NT2/D1 (cell line): Measurements from ENCODE around the gene HHATL.

Experiments
- DNase-seq: peaks from one replicate; pipeline ENCODE4 v3.0.0-alpha.2; 2011; ENCODE audit warnings: low read depth, low spot score
- H3K27me3 ChIP-seq: 2 replicates; pipeline ENCODE4 v1.6.0; 2011; ENCODE audit warnings: mild to moderate bottlenecking; ENCODE audit not compliant: insufficient read length, insufficient read depth
- H3K36me3 ChIP-seq: 2 replicates; pipeline ENCODE4 v1.6.1; 2011; ENCODE audit warnings: mild to moderate bottlenecking, low read length, mixed read lengths; ENCODE audit not compliant: insufficient read depth, insufficient read length
- H3K4me1 ChIP-seq: 2 replicates; pipeline ENCODE4 v1.5.1; 2011; ENCODE audit not compliant: insufficient read depth, insufficient read length
- H3K4me3 ChIP-seq: 2 replicates; pipeline ENCODE4 v1.5.1; 2011; ENCODE audit warnings: low read depth; ENCODE audit not compliant: insufficient read length
- H3K9ac ChIP-seq: 2 replicates; pipeline ENCODE4 v1.6.0; 2011; ENCODE audit warnings: low read depth; ENCODE audit not compliant: insufficient read length
- H3K9me3 ChIP-seq: 2 replicates; pipeline ENCODE4 v1.5.1; 2011; ENCODE audit warnings: mild to moderate bottlenecking, low read length; ENCODE audit not compliant: insufficient read depth
- SUZ12 ChIP-seq: IDR thresholded peaks from 2 replicates; pipeline ENCODE4 v1.6.1; 2011; ENCODE audit not compliant: insufficient read length, insufficient read depth; ENCODE audit errors: extremely low read depth
- YY1 ChIP-seq: IDR thresholded peaks from 2 replicates; pipeline ENCODE4 v1.6.1; 2011; ENCODE audit not compliant: insufficient read length, insufficient read depth
- ZNF274 ChIP-seq: IDR thresholded peaks from 2 replicates; pipeline ENCODE4 v1.6.1; 2011; ENCODE audit warnings: mild to moderate bottlenecking, low read depth, low read length

HHATL gene

DNA sequence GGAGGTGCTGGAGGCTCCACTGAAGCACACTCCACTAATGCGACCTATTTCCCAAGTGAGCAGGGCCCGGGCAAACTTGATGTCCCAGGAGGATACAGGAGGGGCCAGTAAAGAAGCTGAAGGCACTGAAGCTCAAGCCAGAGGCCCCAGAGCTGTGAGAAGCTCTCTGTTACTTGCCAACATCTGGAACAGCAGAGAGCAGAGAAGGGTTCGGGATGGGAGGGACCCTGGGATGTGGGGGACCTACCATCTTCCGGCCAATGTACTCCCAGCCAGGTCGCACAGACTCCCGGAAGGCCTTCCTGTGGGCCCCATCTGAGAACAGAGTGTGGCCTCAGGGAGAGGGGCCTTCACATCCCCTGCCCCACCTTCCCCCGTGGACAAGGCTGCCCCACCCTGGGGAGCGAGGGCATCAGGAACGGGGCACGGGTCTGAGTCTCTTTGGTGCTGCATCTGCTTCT, 3.1 kb downstream of the HHATL start:
- H3K27me3 ChIP-seq = peaks cover 10% of the 10 kb centered on the region
- H3K9ac ChIP-seq = no peak overlapping the region
- DNase-seq = no peak
- H3K9me3 ChIP-seq = no peaks in the 10 kb centered on the region
- H3K4me3 ChIP-seq = no peak overlapping the region
- H3K36me3 ChIP-seq = no peaks in the 10 kb centered on the region
- TF ChIP-seq SUZ12 (no peak), YY1 (no peak), ZNF274 (no peak)
- peaks cover 12% of the 10 kb centered on the region for H3K4me1 ChIP-seq

- Histone ChIP-seq H3K9ac (no peak overlapping the region), H3K36me3 (no peaks in the 10 kb centered on the region), H3K9me3 (no peaks in the 10 kb centered on the region), H3K4me1 (peaks cover 12% of the 10 kb centered on the region), H3K27me3 (peaks cover 10% of the 10 kb centered on the region), H3K4me3 (no peak overlapping the region)
- DNase-seq = no peak
- no peak for TF ChIP-seq ZNF274
- no peak for TF ChIP-seq YY1
- TF ChIP-seq SUZ12 = no peak
These were observed 3.7 kb downstream of the HHATL start for GRCh38 chr3:42698911-42699230.

GRCh38 chr3:42698216-42698910, 4.2 kb downstream of the HHATL start:
- DNase-seq = no peak
- Histone ChIP-seq H3K9me3 (no peaks in the 10 kb centered on the region), H3K9ac (no peak overlapping the region), H3K36me3 (no peaks in the 10 kb centered on the region), H3K4me1 (peaks cover 12% of the 10 kb centered on the region), H3K4me3 (no peak overlapping the region), H3K27me3 (peaks cover 10% of the 10 kb centered on the region)
- TF ChIP-seq ZNF274 = no peak
- no peak for TF ChIP-seq YY1
- no peak for TF ChIP-seq SUZ12

- no peaks in the 10 kb centered on the region for H3K36me3 ChIP-seq
- peaks cover 10% of the 10 kb centered on the region for H3K27me3 ChIP-seq
- no peak for TF ChIP-seq ZNF274
- TF ChIP-seq SUZ12 = no peak
- H3K9ac ChIP-seq = no peak overlapping the region
- DNase-seq = no peak
- peaks cover 9% of the 10 kb centered on the region for H3K4me1 ChIP-seq
- no peaks in the 10 kb centered on the region for H3K9me3 ChIP-seq
- no peak overlapping the region for H3K4me3 ChIP-seq
These were observed 5.1 kb downstream of the HHATL start for GRCh38 chr3:42697289-42698051.

GRCh38 chr3:42696356-42697288, 6.0 kb downstream of the HHATL start:
- Histone ChIP-seq H3K9me3 (no peaks in the 10 kb centered on the region), H3K9ac (no peak overlapping the region), H3K4me1 (peaks cover 9% of the 10 kb centered on the region), H3K4me3 (no peak overlapping the region), H3K36me3 (no peaks in the 10 kb centered on the region), H3K27me3 (peaks cover 12% of the 10 kb centered on the region)
- DNase-seq = no peak
- TF ChIP-seq YY1 = no peak
- no peak for TF ChIP-seq SUZ12

- H3K4me1 ChIP-seq = peaks cover 6% of the 10 kb centered on the region
- no peak for DNase-seq
- no peak overlapping the region for H3K4me3 ChIP-seq
- H3K9ac ChIP-seq = no peak overlapping the region
- no peaks in the 10 kb centered on the region for H3K9me3 ChIP-seq
- TF ChIP-seq ZNF274 (no peak), YY1 (no peak), SUZ12 (no peak)
- no peaks in the 10 kb centered on the region for H3K36me3 ChIP-seq
- peaks cover 14% of the 10 kb centered on the region for H3K27me3 ChIP-seq
These were observed 8.2 kb downstream of the HHATL start for GRCh38 chr3:42694366-42694765.

DNA sequence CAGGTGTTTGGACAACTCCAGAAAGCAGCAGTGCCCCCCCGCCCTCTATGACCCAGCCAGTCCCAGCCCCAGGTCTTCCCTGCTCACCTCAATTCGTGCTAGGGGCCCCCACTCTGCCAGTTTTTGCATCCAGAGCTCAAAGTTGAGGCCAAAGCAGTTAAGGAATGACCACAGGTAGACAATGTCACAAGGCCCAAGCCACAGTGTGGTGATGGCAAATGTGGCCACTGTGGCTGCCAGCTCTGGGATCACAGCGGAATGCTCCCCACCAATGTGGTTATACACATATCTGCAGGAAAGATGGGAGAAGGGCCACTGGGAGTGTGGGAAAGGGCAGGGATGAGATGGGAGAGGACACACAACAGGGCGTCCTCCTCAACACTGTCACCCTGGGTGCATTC, 9.1 kb downstream of the HHATL start:
- Histone ChIP-seq H3K27me3 (peaks cover 11% of the 10 kb centered on the region), H3K9ac (no peak overlapping the region), H3K4me3 (no peak overlapping the region), H3K4me1 (peaks cover 9% of the 10 kb centered on the region), H3K36me3 (no peaks in the 10 kb centered on the region), H3K9me3 (no peaks in the 10 kb centered on the region)
- no peak for DNase-seq
- TF ChIP-seq YY1 (no peak), ZNF274 (no peak), SUZ12 (no peak)
